Measurements from ENCODE around the gene KIRREL3. TPM values are rescaled to one million over a fixed set of nuclear protein-coding genes. Genes with fewer than 3 reads are reported as not detected.

Gene KIRREL3
- total RNA-seq, 2 donors from 2014 or later = 1.2 to 1.3 TPM

DNA sequence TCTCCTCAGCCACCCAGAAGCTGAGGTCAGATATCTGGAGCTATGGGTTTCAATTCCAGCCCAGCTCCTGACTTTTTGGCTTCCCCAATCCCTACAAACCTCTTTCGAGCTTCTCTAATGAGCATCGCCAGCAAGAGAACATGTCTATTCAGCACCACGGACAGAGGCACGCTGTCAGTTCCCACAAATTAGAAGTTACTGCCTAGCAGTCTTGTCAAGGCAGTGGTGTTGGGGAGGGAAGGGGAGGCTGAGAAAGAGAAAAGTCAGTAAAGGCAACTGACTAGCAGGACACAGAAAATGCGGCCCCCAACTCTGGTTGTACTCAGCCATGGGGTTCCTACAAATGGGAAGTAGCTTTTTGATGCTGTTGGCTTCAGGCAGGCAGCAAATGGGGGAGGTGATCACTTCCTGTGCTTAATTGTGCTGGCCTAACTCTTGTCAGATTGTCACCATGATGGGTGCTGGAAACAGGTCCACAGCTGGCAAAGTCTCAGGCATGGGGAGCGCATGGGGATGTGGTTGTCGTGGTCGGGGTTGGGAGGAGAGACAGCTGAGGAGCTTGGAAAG, 439.2 kb downstream of the KIRREL3 start:
- peak in 1 of 2 donors; percentile 29 for DNase-seq
- intact Hi-C loops (cut with DNase I, micrococcal nuclease) = no loop called here
- no peak for ATAC-seq

DNA sequence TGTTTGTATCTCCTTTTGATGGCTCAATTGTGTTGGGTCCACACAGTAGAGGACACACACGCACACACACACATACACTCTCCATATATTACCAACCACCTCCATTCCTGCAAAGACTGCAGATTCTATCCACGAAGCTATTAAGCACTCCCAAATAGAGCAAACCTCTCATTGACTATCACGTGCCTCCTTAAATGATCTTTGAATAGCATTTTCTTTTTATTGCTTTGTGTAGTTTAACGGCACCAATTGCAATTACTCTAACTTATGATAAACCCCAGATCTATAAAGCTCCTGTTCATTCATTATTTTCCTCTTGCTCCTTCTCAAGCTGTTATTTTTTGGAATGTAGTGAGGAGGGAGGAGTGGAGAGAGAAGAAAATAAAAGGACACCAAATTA, 440.3 kb downstream of the KIRREL3 start:
- DNase-seq (no peak), ATAC-seq (no peak)
- intact Hi-C loops (cut with DNase I, micrococcal nuclease) = no loop called here

DNA sequence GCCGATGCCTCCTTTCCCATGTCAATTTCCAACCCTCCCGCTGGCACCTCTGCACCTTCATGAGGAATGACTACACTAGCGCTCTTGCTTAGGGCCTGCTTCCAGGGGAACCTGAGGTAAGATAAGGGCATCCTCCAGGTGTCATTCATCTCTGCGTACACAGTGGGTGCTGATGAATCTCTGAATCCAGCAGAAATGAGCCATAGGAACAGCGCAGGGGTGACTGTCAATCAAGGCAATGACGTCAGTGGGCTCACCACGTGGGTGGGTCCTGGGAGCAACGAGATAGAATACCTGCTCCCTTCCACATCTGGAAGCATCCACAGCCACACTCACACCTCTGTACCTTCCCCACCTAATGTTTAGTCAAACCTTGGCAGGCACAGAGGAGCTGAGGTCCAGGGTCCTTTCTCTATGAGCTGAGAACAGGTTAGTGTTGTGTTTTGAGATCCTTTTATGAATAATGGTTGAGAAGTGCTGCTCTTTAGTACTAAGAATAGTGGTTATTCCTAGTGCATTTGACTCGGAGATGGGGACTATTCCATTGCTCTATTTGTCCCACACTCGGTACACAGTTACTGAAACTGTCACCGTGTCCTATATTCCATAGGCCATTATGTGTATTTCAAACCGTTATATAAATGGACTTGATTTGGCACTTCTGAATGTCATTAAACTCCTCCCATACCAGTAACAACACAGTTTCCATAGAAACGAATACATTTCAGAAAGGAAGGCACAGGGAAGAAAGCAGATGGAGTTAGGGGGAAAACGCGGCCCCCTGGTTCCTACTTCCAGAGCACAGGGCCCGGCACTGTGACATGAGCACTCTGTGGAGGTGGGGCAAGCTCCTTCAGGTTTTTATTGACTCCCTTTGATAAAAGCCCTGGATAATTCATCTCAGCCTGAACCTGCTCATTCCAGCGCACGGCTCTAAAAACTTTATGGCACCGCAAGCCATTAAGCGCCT, 451.7 kb downstream of the KIRREL3 start:
- ATAC-seq = no peak
- intact Hi-C loops (cut with DNase I, micrococcal nuclease) = no loop called here
- DNase-seq = no peak

DNA sequence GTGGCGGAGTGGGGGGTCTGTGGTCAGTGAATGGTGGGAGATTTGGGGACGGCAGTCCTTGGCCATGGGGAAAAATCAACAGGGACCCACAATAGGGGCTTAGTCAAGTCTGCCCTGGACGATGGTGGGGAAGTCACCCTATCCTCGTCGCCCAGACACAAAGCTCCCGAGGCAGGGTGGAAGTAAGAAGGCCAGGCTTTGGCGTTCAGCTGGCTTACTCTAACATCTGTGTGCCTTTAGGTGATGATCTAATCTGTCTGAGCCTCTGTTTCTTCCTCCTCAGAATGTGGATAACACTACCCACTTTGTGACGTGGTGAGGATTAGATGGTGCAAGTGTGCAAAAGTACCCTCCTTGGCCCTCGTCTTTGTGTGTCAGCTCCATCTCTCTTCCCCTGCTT, 452.9 kb downstream of the KIRREL3 start:
- ATAC-seq (no peak), DNase-seq (no peak)
- intact Hi-C loops (cut with DNase I, micrococcal nuclease) = no loop called here

DNA sequence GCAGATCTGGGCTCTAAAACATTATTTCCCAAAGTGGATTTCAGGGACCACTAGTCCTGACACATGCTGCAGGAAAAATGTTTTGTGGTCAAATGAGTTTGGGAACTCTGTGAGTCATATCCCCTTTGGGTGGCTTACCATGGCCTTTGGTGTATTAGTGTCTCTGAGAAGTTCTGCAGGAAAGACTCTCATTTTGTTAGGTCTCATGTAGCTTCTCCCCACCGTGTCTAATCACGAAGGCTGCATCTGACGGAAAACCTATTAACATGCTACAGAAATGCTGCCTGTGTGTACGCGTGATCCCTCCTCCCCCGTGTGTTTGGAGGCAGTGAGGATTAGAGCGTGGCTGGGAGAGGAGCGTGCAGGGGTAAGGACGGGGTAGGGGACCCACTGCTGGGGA, 453.4 kb downstream of the KIRREL3 start:
- no peak for DNase-seq
- no peak for ATAC-seq
- intact Hi-C loops (cut with DNase I, micrococcal nuclease) = no loop called here

DNA sequence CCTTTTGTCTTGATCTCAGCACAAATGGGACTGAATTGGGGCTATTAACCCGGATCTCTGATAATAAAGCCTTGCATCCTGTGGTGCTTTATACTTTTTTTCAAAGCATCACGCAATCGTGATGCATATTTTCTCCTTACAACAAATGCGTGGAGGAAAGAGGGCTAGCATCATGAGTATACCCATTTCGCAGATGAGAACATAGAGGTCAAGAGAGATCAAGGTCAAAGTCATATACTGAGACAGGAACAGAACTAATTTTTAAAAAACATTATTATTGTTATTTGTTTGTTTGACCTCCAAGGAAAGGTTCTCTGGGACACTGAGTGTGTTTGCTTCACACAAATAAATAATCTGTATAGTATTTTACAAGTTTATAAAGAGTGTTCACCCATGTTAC, 453.9 kb downstream of the KIRREL3 start:
- intact Hi-C loops (cut with DNase I, micrococcal nuclease) = no loop called here
- no peak for ATAC-seq
- no peak for DNase-seq

DNA sequence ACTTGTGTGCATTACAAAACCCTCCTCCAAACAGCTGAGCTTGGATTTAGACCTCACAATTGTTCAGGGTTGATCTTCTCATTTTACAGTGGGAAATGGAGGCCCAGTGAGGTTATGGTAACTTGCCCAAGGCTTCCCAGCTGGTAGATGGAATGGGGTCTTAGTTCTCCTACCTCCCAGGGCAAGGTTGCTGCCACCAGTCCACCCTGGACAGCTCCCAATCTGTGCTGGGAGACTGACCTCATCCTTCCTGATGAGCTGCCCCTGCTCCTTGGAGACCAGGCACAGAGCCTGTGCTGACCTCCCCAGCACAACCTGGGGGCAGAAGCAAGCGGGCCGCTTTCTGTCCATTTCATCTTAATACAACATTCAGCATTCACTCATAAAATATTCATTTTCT, 454.4 kb downstream of the KIRREL3 start:
- no peak for ATAC-seq
- no peak for DNase-seq
- intact Hi-C loops (cut with DNase I, micrococcal nuclease) = no loop called here

DNA sequence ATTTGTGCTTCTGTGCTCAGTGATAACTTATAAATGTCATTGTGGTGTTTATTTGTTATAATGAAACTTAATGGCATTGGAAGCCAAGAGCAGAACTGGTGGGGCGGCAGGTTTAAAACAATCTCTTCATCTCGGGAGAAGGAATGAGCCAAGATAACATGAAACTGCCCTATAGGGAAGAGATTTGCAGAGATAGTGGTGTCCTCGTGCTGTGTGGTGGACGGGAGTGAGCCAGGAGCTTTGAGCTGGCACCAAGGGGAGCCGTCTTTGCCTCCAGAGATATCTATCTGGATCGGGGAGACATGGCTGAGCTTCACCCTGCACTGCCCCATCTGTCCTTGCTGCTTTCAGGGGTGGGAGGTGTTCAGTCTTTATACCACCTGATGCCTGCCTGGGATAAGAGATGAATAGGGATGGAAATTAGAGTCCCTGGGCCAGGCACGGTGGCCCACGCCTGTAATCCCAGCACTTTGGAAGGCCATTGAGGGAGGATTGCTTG, 455.5 kb downstream of the KIRREL3 start:
- ATAC-seq = no peak
- no peak for DNase-seq
- intact Hi-C loops (cut with DNase I, micrococcal nuclease) = no loop called here

DNA sequence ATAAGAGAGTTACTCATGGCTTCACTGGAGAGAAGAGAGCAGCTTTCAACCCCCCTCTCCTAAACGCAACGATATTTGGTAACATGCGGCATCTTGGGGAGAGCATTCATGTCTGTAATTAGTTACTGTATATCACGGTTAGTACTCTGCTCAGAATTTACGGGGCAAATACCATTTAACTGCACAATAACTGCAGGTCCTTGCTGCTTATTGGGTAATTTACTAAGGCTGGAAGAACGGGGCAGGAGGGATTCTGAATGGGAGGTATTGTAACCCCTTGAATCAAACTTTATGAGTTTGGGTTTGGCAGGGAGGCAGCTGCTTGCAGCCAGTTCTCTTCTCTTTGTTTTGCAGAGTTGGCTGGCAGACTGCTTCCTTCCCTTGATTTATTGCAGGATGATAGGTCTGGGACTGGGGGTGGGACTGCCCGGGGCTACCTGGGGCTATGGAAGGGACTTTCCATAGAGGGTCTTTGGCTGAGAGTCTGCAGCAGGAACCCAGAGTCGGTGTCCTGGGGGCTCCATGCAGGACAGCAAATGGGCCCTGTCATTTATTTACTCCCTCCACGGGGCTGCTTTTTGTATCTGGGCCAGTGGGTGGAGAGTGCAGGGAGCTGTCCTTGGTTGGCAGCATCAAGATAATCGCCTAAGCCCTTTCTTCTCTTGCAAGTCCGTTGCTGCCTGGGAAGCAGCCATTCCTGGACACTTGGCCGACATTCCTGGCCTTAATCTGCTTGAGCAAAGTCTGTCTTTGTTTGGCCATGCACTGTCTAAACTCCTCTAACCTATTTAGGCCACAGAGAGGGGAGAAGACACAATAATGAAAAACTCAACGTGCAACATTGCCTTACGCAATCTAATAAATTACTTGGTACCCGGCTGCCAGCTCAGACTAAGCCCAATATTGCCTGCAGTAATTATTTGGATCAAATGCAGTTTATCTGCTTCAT, 456.2 kb downstream of the KIRREL3 start:
- ATAC-seq (peak; percentile 29), DNase-seq (peak; percentile 6 to 36)
- intact Hi-C loops (cut with DNase I, micrococcal nuclease) = no loop called here

DNA sequence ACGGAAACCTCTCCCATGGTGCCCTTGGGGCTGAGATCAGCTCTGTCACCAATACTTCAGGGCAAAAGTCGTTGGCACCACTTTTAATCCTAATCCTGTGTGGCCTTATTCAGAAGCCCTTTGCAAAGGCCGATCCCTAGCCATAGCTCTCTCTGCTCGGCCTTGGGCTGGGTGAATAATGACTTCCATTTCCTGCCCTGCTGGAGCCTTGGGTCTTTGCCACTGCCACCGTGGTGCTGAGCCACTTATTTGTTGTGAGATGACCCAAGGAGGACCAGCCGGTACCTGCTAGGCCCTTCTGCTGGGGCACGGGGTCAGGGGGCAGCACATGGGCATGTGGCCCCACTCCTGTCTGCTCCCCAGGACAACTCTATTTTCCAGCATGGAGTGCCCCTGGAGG, 456.9 kb downstream of the KIRREL3 start:
- intact Hi-C loops (cut with DNase I, micrococcal nuclease) = no loop called here
- DNase-seq (no peak), ATAC-seq (no peak)

DNA sequence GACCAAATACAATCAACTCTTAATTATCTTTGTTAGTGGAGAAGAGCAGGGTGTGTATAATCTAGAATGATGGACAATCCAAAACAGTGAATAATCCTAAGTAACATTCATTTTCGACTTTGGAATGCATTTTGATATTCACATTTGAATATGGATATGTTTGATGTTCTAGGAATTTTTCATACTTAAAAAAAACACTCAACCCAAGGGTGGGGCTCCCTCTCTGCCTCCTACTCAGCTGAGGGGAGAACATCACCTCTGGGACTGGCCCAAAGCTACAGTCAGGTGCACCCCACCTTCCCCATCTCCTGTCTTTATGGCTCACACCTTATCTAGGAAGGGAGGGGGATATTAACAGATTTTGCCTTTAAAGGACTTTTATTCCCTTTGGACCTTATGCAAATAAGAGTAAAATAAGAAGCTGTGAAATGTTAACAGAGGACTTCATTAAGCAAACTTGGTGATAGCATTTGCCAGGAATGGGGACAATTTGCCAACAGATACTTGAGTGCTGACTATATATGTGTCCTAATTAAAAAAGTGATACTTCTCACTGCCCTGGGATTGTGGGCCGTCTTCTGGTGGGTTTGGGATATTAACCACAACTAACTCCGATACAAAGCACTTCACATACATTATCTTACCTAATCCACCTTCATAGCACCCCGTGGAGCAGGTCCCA, 458.1 kb downstream of the KIRREL3 start:
- intact Hi-C loops (cut with DNase I, micrococcal nuclease) = no loop called here
- DNase-seq (no peak), ATAC-seq (no peak)

DNA sequence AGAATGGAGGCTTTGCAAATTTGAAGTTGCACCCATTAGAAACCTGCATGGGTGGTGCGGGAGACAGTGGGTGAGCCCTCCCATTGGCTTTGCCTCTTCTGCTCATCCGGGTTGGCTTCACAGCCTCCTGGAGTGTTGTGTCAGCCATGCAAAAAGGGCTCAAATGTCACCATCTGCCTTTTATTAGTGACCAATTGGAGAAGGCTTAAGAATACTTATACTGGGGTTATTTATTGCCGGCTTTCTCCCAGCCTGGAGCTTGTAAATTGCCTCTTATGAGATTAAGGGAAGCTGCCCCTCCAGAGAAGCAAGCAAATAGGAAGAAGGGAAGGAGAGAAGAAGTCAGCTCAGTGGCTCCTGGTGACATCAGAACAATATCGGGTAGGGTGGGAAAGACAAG, 462.5 kb downstream of the KIRREL3 start:
- intact Hi-C loops (cut with DNase I, micrococcal nuclease) = no loop called here
- no peak for DNase-seq
- no peak for ATAC-seq

DNA sequence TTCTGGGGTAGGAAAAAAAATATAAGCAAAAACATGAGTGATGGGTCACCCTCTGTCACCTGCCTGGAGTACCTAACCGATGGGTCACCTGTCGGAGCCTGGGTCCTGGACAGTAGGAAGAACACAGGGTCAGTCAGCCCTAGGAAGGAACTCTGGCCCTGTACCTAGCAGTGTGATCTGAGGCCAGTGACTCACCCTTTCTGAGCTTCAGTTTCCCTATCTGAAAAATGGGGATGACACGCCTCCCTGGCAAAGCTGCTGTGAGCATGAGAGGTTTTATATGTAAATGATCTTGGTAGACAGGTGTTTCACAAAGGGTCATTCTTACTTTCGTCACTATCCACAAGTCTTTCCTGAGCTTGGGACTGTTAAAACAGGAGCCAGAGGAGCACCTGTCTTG, 463.1 kb downstream of the KIRREL3 start:
- ATAC-seq (no peak), DNase-seq (no peak)
- intact Hi-C loops (cut with DNase I, micrococcal nuclease) = no loop called here

DNA sequence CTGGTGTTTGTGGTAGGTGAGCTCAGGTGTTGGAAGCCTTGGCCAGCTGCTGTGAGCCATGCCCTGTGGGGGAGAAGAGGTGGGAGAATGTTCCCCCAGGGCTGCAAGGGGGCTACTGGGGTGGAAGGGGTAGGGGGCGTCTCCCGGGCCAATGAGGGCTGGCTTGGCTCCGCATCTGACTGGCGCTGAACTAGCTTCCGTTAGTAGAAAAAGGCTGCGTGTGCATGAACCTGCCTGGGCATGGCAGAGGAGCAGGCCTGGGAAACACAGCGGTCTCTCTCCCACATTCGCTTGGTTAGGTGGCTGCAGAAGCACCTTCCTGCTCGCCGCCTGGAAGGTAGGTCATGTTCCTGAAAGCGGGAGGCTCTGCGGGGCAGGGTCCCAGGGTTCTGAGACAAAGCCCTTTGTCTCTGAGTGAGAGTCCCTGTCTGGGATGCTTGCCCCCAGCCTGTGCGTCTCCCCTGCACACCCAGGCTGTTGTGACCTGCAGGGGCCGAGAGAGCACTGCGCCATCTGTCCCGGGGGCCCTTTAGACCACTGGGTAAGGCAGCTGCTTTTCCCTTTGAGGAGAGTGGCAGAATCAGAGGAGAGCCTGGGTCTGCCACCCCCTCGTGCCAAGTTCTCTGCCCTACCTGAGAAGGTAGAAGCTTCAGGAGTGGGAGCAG, 466.3 kb downstream of the KIRREL3 start:
- DNase-seq (no peak), ATAC-seq (no peak)
- intact Hi-C loops (cut with DNase I, micrococcal nuclease) = no loop called here

DNA sequence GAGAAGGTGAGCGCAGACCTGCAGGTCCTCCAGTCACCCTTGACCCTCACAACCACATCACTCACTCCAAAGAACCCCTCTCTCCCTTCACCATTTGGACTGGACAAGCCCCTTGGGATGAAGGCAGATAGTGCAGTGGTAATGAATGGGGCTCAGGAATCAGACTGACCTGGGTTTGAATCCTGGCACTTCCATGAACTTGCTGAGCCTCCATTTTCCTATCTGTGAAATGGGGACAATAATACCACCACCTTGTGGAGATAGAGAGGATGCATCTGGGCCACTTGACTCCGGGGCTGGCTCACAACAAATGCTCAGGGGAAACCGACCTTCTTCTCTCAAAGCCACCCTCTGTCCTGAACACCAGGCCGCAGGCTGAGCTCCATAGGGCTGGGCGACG, 467.0 kb downstream of the KIRREL3 start:
- no peak for ATAC-seq

DNA sequence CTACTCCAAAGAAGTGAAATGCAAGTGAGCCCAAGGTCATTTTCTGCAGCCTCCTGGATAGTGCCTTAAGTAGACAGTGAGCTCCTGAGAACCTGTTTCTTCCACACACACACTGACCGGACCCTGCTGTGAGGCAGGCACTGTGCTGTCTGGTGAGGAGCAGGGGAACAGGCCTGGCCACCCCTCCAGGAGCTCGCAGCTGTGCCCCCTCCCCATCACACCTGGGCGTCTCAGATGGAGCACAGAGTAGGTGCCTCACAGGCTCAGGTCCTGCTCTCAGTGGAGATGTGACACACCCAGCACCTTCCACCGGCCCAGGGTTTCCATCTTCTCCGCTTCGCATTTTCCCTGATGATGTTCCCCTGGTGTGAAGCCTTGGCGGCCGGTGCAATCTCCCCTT, 470.2 kb downstream of the KIRREL3 start:
- ATAC-seq = no peak
- intact Hi-C loops (cut with DNase I, micrococcal nuclease) = no loop called here
- no peak for DNase-seq

More for the DNA sequence above, 467.0 kb downstream of the KIRREL3 start:
- DNase-seq = no peak
- intact Hi-C loops (cut with DNase I, micrococcal nuclease) = no loop called here

DNA sequence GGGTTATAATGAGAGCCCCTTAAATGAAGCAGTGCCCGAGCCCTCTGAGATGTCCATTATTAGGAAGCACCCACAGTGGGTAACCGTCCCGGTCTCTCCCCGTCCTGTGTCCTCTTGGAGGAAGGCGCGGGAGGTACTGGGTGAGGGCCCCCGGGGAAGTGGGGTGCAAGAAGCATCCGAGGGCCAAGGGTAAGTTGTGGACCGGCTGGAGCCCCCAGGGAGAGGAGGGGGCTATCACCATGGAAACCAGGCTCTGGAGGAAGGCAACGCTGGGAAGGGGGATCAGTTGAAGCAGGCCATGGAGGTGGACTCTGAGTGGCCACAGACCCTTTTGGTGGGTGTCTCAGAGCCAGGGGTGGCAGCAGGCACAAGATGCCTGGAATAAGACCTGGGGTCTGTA, 471.5 kb downstream of the KIRREL3 start:
- intact Hi-C loops (cut with DNase I, micrococcal nuclease) = no loop called here
- ATAC-seq = no peak
- DNase-seq = no peak

DNA sequence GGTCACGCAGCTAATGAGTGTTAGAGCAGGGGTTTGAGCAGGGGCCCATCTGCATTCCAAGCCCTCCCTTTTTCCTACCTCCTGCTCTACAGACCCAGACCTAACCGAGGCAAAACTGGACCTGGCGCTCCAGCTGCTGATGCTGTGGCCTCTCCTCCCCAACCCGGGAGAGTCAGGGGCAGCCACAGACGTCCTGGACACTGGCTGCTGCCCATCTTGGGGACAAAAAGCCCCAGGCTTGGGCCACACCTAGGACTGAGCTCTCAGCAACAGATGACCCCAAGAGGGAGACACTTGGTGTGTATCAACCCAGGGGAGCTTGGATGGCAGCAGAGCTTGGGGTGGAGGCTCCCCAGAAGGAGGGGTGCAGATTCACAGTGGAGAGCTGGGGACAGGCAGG, 472.5 kb downstream of the KIRREL3 start:
- ATAC-seq (no peak), DNase-seq (no peak)
- intact Hi-C loops (cut with DNase I, micrococcal nuclease) = no loop called here

All from left colon (tissue), 2 donors.